Skin of body (tissue), 2 donors: Measurements from ENCODE around the gene NDUFV2. TPM values are rescaled to one million over a fixed set of nuclear protein-coding genes. Genes with fewer than 3 reads are reported as not detected.

Experiments used
- DNase-seq: peaks from one replicate; lab custom pipeline; 2025; lab: John Stamatoyannopoulos, UW
- total RNA-seq: library from RNA; depleted of rRNA; stranded (reverse); fragments of >200 nt; gene quantifications from one replicate; pipeline ENCODE4 v1.2.3, GENCODE V29; 2014

NDUFV2 gene
- total RNA-seq, 1 donor from 2014 or later: 93.7 TPM

DNA sequence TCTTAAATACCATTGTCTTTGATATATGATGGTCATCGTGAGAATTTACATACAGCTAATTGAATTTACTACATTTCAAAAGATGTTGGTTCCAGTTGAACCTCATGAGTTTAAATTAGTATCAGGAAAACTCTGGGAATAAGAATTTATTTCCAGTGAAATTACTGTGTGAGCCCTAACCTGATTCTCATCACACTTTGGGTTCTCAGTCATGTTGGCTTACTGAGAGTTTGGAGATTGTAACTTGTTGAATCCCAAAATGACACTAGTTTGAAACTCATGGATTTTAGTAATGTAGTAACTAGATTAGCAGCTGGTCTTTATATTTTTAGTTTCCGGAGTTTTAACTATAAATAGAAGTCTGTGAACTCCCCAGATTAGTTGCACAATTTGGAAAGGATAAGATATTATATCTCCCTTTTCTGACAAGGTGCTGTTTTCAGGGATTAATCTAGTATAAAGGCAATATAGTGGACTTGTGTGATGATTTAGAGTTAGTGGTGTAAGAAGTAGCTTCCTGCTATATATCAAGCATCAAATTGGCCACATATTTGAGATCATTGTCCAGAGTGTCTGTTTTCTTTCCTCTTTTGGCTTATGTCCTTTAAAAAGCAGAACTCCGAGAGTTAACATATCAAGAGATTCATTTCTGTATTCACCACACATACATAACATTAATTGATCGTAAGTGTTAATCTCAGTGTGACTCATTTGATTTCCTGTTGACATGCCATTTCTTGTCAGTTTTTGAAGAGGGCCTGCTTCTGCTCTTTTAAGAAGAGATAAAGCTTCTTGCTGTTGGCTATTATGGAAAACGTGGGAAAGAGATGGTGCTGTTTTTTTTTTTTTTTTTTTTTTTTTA lies 15.7 kb downstream of the NDUFV2 start:
- no peak for DNase-seq

DNA sequence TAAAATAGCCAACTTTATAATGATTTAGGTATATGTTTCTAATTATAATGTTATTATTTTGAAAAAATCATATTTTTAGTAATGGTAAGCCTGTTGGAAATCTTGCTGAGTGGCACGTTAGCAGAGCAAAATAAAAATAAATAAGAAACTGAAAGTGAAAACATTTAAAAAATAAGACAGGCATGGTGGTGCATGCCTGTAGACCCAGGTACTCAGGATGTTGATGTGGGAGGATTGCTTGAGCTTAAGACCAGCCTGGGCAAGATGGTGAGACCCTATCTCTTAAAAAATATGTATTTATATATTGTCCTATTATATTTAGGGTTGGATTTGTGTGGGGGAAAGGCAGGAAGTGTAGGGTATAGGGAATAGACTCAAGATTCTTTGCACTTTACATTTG lies 18.3 kb downstream of the NDUFV2 start:
- no peak for DNase-seq

DNA sequence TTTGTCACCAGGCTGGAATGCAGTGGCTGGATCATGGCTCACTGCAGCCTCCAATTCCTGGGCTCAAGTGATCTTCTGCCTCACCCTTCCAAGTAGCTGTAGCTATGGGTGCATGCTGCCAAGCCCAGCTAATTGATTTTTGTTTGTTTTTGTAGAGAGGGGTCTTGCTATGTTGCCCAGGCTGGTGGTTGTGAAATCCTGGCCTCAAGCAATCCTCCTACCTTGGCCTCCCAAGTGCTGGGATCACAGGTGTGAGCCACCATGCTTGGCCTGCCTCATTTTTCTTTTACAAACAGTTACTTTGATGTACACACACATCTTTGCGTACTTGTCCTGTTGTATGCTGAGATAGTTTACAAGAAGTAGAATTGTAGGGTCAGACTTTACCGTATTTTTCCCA lies 21.0 kb downstream of the NDUFV2 start:
- no peak for DNase-seq

GRCh38 chr18:9124824-9125223 lies 22.3 kb downstream of the NDUFV2 start:
- DNase-seq: no peak

- DNase-seq: no peak
Observed at GRCh38 chr18:9126337-9126736, 23.8 kb downstream of the NDUFV2 start.

DNA sequence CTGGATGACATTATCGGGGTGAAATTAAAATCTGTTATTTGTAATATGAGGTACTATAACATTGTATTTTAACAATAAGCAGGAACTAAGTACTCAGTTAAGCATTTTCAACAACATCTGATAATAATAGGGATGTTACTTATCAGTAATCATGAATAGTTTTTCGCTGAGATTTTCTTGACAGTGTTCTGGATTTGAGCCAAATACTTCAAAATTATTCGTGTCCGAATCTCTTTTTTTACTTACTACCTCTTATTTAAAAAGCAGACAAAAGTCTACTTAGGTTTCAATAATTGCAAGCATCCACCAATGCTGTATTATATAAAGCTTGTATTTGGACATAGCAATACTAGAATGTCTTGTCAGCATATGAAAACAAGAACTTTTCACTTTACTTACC lies 27.7 kb downstream of the NDUFV2 start:
- no peak for DNase-seq

DNA sequence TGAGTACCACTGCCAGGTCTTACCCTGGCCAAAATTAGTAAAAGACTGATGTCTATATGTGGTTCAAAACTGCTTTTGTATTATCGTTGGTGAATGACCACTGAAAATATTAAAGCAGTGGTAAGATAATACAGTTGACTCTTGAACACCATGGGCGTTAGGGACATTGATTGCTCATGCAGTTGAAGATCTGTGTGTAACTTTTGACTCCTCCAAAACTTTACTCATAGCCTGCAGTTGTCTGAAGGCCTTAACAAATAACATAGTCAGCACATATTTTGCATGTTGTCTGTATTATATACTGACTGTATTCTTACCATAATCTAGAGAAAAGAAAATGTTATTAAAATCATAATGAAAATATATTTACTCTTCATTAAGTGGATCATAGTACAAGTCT lies 28.3 kb downstream of the NDUFV2 start:
- no peak for DNase-seq

DNA sequence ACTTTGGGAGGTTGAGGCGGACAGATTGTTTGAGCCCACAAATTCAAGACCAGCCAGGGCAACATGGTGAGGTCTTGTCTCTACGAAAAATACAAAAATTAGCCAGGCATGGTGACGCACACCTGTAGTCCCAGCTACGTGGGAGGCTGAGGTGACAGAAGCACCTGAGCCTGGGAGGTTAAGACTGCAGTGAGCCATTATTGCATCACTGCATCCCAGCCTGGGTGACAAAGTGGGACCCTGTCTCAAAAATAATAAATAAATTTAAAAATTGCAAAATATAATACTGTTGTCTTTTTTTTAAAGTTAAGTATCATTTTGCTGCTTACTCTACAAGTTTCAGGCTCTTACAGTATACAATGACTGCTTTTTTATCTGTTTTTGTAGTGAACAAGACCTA lies 30.1 kb downstream of the NDUFV2 start:
- no peak for DNase-seq

DNA sequence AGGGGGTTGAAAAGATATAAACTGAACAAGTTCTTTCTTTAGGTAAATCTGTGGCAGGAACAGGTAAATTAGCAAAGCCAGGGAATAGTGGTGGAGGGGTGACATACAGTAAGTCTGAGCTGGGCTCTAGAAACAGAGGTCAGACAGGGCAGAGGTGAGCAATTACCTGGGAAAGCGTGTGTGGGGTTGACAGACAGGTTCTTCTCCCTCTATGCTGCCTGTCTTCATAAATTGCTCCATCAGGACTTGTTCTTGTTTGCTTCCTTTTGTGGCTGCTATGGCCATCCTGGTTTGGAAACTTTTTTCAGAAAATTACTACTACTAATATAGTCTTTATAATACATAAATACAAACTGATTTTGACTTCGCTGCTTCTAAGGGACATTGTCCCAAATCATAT lies 30.7 kb downstream of the NDUFV2 start:
- DNase-seq: no peak

GRCh38 chr18:9135081-9135911 lies 32.8 kb downstream of the NDUFV2 start:
- DNase-seq: no peak

DNA sequence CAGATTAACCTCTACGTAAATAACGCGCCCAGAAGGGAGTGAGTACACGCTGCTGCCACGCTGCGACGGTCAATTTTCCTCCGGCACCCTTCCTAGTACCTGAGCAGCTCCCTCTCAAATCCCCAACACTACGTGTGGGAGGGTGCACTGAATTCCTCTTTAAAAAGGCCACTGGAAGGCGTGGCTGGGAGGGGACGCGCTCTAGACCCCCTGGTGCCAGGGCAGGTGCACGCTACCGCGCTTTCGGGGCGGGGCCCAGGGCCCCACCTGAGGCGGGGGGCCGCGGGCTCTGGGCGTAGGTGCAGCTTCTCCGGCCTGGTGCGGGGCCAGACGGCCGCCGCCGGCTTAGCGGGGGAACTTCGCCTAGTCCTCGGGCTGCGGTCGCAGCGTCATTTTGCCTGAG lies 33.4 kb downstream of the NDUFV2 start:
- no peak for DNase-seq

DNA sequence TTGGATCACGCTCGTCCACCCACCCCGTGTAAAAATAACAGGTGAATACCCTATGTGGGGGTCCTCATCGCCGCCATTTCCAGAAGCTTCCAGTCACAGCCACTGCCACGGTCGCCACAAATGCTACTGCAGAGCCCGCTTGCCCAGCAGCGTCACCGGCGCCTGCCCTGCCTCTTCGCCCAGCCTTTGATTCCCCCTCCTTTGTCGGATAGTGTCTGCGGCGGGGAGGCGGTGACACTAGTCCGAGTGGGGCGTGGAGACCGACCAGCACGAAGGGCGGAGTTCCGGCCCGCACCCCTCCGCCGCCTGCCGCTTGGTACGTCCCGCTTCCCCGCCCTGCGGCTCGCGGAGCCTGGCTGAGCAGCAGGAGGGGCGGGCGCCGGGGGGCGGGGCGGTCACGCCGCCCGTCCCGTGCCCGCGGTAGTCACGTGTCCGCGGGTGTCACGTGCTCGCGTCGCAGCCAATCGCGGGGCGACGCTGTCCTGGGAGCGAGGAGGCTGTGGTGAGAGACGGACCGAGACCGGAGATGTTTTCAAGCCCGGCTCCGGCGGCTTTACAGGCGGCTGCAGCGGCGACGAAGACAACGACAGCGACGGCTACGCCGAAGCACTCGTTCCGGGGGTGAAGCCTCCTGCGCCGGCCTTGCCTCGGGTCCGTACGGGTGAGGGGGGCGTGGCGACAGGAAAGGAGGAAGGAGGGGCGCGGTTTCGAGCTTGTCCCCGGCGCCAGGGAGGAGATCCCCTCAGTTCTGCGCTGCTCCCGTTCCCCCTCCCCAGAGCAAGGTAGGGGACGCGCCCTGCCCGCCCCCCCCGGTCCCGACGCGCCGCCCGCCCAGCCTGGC lies 34.0 kb downstream of the NDUFV2 start, which contains the start of gene ANKRD12:
Gene ANKRD12 (plus strand): TSS at position 467 of the 841 bp plus-strand sequence. CDS start 45,652 bp downstream, outside the sequence.
- DNase-seq: peak; percentile 96

GRCh38 chr18:9137168-9138066 lies 34.9 kb downstream of the NDUFV2 start:
- peak; percentile 82 for DNase-seq

GRCh38 chr18:9139400-9140039 lies 37.0 kb downstream of the NDUFV2 start:
- DNase-seq: no peak

DNA sequence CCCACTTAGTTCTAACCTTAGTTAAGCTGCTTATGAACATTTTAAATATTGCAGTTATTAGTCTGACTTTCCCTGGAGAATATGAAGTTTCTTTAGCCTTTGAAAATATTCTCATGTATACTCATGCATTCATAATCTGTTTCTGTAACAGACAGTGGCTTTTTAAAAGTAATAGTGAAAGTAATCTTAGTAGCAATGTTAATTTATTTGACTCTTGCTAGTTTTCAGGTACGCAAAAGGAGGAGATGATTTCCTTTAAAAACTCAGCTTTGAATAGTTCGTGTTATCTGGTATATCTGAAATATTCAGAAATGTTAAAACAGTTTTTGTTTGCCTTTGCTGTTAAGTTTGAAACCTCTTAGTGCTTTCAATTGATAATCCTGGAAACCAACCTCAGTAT lies 37.9 kb downstream of the NDUFV2 start:
- no peak for DNase-seq

GRCh38 chr18:9140984-9141383 lies 38.5 kb downstream of the NDUFV2 start:
- DNase-seq: no peak

DNA sequence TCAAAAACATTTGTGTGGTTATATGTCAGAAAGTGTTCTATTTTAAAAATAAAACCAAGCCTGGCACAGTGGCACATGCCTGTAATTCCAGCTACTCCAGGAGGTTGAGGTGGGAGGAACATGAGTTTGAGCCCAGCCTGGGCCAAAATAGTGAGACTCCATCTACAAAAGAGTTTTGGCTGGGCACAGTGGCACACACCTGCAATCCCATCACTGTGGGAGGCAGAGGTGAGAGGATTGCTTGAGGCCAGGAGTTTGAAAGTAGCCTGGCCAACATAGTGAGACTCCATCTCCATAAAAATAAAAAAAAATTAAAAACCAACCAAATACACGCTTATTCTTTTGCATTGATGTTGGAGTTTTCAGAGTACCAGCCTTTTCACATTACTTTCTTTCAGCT lies 43.7 kb downstream of the NDUFV2 start:
- DNase-seq: no peak

- peak; percentile 55 for DNase-seq
Observed at GRCh38 chr18:9147440-9148202, 45.1 kb downstream of the NDUFV2 start.

DNA sequence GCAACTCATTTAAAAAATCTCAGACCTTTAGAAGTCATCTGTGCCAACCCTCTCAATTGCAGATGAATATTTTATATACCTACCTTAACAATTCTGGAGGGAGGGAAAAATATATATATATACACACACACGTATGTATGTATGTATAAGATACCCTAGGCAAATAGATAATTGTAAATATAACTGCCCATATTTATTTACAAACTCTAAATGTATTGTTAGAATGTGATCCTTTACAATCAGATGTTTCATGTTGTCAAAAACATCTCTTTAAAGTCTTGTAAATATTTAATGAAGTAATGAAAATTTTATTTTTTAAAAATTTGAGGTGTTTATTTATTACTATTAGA lies 45.7 kb downstream of the NDUFV2 start:
- DNase-seq: no peak
